Esophagus muscularis mucosa (tissue), 3 donors: Measurements from ENCODE around the gene DOLK.

Source experiments
- CTCF ChIP-seq, 3 experiments: fragments of 200-600 bp in 2 of 3; fragments of 450-650 bp in 1 of 3; sonication (generic) in 2 of 3; IDR thresholded peaks; one replicate each; pipeline ENCODE4 v1.5.1; 2017 to 2019; ENCODE audit warnings: antibody characterized with exemption in 3 of 3, mild to moderate bottlenecking in 2 of 3, moderate library complexity in 1 of 3
- POLR2AphosphoS5 ChIP-seq, 2 donors: sonication (generic); formaldehyde crosslinking; IDR thresholded peaks; one replicate each; pipeline ENCODE4 v1.6.1; 2017; ENCODE audit warnings: antibody characterized with exemption in 2 of 2

- peak; percentile 52 to 58 for TF ChIP-seq POLR2AphosphoS5 (IDR thresholded peaks at IDR 0.05)
- TF ChIP-seq CTCF (IDR thresholded peaks at IDR 0.05), result no peak
Observed at GRCh38 chr9:128902351-128903078, 44.9 kb downstream of the DOLK start.
